ENCODE results near the gene SLC35B2.

SLC35B2 gene, protein sequence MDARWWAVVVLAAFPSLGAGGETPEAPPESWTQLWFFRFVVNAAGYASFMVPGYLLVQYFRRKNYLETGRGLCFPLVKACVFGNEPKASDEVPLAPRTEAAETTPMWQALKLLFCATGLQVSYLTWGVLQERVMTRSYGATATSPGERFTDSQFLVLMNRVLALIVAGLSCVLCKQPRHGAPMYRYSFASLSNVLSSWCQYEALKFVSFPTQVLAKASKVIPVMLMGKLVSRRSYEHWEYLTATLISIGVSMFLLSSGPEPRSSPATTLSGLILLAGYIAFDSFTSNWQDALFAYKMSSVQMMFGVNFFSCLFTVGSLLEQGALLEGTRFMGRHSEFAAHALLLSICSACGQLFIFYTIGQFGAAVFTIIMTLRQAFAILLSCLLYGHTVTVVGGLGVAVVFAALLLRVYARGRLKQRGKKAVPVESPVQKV

DNA sequence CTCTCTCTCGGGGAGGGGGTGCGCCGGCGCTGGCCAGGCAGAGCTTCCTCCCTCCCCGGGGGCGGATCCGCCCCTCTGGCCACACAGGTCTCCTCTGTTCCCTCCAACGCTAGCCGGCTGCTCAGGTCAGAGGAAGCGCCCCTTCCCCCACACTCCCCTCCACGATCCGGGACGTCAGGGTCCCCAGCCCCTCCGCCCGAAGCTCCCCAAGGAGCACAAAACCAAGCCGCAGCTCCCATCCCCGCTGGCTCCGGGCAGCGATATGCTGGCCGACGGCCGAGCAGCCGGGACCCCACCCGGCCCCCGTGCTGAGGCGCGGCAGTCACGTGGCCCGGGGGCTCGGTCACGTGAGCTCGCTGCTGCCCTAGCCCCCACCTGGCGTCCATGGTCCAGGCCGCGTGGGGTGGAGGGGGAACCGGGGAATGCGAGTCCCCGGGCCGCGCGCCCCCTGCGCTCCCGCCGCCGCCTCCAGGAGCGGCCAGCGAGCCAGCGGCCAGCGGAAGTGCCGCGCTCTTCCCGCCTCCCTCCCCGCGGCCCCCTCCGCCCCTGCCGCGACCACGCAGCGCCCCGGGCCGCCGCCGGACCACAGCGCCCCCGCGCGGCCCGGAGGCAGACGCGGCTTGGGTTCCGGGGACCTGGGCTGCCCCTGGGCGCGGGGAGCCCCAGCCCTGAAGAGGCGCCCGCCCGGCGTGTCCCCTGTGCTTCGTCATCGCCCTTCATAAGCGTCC lies at the start of gene SLC35B2:
Gene SLC35B2 (minus strand): TSS at position 504 of the 728 bp plus-strand sequence. CDS start 118 bp downstream, at position 386.
- peak; percentile 78 to 81 for DNase-seq

DNA sequence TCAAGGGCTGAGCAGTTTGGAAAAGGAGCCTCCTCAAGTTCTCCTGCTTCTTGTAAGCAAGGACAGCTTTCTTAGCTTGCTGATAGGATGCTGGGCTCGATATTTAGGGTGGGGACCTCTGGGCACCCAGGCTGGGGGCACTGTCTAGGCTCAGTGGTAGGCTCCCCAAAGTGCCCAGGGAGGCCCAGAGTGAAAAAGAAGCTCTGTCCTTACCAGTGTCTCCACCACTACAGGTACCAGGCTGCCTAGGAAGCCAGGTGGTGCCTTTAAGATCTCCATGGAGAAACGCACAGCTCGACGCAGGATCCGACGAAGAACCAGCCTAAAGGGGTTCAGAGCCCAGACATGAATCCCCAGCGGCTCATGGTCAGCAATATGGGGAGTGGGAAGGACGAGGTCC lies 49.4 kb upstream of the SLC35B2 start:
- no peak for DNase-seq

DNA sequence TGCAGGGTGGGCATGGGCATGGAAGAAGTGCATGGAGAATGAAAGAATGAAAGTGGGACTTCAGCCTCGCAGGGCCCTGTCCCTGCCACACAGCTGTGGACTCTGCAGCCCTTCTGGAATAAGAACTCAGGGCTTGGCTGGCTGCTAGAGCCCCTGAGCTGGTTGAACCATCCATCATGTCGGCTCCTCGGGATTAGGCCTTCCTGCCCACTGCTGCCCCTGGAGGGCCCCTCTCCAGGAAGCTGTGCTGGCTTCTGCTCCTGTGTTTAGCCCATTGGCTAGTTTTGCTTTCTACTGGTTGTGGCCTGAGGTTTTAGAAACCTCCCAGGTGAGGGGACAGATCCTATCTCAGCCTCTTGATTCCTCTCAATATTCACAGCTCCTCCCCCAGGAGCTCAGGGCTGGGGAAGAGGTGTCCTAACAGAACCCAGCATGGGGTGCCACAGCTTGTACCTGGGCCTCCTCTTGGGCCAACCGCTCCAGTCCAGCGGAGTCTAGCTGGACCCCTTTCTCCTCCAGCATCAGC lies 47.9 kb upstream of the SLC35B2 start:
- DNase-seq, result no peak

DNA sequence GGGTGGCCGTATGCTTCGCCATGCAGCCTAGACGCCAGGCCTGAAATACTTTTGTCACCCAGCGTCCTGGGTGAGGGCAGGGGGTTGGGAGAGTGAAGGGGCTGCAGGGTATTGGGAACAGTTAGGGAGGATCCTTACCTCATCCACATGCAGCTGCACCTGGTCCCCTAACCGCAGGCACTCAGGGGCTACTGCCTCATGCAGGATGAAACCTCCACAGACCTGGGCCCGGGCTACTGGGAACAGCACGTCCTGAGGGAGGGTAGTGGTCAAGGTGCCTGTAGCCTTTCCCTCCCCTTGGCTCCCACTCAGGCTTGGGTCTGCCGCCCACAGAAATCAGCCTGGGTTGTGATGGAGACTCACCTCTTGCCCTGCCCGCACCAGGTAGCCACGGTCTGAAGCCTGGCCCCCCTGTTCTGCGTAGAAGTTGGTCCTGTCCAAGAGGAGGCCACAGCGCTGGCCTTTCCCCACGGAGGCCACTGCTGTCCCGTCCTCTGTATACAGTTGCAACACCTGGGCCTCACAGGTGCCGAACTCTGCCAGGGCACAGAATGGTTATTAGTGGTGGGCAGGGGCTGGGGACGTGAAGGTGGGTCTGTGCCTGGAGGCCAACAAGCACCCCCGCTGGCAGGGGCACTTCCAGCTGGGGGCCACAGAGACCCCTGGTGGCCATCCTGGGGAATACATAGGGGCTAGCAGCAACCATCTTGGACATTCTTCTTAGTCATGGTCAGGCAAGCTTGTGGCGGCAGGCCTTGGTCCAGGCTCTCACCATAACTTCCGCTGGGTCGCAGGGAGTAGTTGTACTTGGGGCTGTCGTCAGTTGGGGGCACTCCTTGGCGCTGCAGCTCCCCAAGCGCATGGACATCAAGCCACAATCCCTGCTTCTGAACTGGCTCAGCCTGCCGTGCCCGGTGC lies 47.2 kb upstream of the SLC35B2 start:
- peak; percentile 40 to 47 for DNase-seq

DNA sequence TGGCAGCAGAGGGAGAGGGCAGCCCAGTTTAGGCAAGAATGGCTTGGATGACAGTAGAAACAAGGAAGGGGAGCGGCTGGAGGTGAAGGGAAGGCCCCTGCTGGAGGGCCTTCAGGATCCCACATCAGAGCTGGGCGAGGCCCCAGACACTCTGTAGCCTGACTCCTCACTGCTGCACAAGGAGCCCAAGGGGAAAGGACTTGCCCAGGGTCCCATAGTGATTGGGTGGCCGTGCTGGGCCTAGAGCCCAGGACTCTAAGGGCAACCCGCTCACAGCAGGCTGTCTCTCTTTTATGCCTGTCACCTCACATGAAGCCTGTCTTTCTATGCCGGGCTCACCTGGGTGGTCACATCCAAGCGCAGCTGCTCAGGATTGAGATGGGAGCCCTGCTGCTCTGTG lies 46.5 kb upstream of the SLC35B2 start:
- DNase-seq, result no peak

DNA sequence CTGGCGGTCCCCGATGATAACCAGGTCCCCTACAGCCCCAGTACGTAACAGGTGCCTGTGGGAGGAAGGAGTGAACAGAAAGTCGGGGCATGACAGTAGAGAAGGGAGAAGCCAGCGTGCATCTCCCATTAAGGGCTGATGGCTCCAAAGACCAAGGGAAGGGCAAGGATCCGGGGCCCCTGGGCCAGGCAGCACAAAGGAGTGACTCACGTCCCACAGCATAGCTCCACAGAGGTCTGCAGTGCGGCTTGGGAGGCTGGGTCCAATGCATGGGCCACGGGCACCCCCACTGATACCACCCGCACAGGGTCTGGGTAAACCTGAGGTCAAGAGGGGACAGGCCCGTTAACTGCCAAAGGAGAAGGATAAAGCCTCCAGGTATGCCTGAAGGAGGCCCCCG lies 45.5 kb upstream of the SLC35B2 start:
- DNase-seq, result no peak

DNA sequence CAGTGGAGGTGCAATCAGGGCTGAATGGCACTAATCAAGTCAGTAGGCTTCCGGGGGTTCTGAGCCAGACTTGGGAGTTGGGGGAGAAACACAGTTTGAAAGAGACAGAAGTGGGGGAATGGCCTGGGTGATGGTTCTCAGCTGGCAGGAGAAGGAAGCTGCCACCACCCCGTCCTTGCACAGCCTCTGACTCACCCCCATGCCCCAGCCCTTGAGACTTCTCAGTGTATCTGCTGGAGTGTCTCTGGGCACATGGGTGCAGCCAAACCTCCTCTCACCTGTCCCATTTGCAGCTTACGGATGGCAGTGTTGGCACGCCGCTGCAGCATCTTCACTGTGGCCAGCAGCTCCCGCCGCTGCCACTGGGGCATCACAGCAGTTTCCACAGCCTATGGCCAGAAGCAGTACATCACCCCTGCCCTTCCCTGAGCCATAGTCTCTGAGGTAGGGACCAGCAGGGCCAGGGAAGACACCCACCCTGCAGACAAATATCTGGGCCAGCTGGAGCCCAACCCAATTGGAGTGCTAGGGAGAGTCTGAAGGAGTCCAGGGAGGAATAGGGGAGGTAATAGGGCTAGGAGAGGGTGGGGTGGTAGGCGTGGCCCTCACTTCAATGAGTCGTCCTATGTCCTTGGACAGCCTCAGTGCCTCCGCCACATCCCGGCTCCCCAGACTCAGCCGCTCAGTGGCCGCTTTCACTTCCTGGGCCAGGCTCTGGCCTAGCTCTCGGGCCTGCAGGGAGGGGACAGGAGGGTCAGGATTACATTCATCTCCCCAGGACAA lies 44.6 kb upstream of the SLC35B2 start:
- DNase-seq, result no peak

DNA sequence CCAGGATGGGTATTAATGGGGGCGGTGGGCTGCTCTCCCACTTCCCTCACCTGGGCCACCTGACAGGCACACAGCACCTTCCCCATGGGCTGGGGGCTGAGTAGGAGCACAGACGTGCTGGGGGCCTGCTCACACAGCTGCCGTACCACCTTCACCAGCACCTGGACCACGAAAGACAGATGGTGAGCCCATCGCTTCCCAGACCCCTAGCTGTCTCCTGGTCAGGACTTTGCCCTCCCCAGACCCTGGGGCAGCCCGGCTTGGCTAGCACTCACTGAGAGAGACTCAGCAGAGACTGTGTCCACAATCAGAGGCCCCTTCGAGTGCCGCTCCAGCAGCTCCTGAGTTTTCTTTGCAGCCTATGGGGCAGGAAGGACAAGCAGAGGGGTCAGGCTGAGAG lies 43.8 kb upstream of the SLC35B2 start:
- DNase-seq, result no peak

DNA sequence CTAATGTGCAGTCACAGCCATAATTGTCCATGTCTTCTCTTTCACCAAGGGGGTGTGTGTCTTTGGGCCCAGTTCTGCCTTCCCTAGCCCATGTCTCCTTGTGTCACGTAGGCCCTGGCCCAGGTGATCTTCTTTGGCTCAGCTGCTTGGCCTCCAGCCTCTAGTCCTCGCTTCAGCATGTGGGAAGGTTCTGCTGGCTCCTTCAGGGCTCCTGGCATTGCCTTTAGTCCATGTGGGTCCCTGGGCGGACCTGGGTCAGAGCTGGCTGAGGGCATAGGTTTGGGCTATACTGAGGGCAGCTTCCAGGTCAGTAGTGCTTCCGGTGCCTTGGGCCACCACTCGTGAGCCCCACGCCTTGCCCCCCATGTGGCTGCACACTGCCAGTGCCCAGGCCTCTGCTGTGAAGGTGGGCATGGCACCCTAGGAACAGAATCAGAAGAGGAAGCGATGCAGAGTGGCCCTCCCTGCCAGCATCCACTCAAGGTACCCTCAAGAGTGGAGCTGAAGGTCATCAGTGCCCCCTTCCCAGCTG lies 43.0 kb upstream of the SLC35B2 start:
- DNase-seq, result no peak

DNA sequence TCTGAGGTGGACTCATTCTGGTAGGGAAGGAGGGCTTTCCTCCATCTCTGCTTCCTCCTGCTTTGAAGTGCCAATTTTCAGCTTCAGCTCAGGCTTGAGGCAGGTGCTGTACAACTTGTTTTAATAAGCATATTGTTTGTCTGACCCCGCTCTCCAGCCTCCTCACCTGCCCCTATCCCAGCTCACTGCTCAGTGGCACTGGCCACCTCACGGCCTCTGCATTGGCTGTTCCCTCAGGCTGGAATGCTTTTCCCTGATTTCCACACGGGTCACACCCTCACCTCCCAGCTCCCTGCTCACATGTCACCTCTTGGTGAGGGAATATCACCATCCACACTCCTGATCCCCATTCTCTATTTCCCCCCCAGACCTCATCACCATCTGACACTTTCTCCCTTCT lies 41.5 kb upstream of the SLC35B2 start:
- DNase-seq, result no peak

DNA sequence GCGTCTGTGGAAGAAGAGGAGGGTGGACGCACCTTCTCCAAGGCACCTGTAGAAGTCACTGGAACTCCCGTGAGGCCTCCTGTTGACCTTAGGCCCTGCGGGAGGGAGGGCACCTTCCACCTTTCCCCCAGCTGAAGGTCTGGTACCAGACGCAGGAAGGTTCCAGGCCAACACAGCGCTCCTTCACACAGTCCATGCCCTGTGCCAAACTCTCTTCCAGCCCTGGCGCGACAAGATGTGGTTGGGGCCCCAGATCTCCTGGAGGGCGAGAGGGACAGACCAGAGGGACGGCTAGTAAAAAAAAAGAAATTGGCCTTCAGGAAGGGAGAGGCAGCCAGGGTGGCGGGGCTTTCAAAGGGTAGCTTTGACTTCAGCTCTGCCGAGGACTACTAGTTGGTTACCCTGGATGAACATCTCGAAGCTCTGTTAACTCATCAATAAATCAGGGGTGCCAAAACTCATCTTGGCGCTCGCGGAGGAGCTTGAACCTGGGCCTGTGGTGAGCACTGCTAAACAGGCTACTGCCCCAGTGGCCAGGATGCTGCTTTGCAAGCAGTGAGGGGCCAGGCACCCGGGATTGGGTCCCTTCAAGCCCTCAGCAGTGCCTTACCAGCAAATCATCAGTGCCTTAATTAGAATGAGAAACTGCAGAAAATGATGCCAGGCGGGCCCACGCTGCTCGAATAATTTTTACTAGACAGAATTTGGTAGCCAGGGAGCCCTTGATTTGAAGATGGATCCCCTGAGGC lies 40.9 kb upstream of the SLC35B2 start:
- DNase-seq, result no peak

DNA sequence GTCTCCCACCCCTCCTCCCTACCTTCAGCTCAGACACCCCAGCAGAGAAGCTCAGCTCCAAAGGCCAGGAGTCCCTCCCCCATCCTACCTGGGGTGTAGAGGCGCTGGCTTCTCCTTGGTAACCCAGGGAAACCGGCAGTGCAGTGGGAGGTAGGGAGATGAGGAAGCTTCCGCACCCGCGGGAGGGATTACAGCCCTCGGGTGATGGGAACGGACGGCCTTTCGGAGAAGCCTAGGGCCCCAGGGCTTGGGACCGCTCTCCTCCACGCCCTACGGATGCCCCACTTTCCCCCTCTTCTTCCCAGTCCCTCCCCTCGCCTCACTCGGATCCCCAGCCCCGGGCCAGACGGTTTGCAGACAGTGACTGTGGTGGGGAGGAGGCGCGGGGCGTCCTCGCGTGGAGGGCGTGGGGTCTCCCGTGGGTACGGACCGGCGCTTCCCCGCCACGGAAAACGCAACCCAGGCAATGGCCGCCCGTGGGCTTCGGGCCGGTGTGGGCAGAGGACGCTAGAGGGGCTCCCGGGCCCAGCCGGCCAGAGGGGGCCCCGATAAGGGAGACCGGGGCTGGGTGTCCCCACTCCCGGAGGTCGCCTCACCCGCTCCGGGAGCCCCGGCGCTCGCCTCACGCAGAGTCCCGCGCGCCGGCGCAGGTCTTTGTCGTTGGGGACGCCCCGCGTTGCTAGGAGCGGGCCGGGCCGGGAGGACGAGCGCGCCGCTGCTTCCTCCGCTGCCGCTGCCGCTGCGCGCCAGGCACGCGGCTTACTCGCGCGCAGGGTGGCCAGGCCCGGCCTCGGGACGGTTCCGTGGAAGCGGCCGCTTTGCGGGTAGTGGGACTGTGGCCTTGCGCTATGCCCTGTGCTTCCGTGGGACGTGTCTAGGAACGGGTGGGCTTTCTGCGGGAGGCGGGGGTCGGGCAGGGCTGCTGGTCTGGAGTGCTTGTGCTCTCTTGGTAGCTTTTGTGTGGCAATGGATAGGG lies 40.0 kb upstream of the SLC35B2 start:
- DNase-seq, result peak in 1 of 2 donors; percentile 30

DNA sequence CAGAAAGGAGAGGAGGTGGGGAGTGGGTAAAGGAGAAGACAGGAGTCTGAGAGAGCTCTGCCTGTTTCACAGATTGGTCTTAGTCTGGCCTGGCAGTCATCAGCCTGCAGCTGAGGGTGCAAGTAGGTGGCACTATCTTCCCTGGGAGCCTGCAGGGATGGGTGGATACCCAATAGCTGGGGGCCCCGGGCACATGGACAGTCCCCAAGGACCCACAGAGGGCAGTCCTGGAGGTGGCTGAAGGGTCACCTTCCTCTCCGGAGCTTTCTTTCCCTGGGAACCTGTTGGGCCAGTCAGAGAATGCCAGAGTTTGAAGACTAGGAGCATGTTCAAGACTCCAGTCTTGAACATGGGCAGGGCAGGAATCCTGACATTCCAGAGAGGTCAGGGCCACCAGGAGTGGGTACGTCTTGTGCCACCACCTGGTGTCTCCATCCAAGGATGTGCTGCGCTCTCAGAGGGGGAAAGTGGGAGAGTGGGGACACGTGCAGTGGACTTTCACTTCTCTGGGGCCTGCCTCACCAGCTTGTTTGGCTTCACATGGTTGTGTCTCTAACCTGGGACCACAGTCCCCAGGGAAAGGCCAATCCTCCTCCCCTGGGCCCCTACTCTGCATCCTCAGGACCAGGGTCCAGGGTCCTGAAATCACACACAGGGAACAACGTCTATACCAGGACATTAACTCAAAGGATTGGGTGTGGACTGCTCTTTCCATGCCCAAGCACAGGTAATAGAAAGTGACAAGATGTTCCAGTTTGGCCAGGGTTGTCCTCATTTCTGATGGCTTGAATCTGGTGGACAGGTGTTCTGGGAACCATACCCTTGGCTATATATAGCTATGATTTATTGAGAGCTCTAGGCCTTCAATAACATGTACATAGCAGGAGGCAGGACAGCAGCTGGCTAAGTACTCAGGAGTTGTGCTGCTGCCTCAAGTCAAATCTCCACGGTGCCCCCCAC lies 37.8 kb upstream of the SLC35B2 start:
- no peak for DNase-seq

DNA sequence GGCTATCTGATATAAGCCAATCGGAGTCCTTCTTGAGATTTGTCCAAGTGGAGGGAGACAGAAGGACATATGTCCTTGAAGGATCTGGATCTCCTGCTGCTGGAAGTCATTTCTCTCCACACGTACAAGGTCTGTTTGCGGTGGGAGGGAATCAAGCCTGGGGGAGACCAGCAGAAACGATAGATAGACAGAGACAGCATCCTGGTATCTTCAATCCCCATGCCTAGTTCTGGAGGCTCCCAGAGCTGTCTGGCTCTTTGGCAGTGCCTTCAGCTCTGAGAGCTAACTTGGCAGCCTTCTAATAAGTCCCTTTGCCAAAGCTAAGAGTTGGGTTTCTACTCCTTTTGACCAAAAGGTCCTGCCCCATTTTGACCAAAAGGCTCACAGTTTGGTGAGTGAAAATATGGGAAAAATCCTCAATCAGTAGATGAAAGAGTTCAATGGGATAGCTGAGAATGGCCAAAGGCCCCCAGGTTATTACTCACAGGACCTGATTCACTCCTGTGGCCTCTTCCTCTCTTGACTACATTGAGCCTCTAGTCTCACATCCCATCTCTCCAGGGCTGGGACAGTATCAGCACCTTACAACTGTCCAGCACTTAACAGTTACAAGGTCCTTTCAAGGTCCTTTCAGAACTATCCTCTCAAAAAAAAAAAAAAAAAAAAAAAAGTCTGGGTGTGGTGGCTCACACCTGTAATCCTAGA lies 35.5 kb upstream of the SLC35B2 start:
- no peak for DNase-seq

DNA sequence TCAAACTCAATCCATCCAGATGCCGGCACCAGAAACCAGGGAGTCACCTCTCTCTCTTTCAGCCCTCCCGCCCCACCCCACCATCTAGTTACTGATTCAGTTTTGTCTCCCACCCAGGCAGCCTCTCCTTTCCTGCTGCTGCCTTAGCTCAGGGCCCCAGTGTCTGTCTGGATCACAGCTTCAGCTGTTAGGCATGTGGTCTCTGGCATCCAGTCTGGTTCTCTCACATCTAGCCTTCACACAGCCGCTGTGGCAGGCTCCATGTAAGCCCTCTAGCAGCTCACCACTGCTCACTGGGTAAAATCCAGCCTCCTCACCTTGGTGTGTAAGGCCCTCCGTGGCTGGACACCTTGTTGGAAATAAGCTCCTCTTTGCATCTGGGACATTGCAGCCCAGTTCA lies 34.5 kb upstream of the SLC35B2 start:
- DNase-seq, result no peak

DNA sequence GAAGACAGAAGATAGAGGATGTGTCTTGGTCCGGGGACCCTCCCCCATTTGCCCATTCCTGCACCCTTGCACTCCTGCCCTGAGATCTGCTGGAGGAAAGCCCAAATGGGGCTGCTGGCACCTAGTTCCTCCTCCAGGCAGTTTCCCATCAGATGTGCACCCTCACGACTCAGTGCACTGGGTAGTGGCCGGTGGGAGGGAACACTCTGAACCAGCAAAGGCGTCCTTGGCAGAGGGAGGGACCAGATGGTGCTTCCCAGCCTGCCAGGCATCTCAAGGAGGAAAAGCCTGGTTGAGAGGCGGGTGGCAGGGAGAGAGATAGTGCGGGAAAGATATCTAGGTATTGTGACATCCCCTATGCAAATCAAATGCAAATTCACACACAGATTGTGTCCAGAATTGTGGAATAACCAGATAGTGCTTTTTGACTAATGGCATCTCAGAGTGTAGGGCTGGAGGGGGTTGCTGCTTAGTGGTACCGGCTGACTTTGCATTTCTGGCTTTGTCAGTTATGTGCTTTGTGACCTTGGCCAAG lies 32.5 kb upstream of the SLC35B2 start:
- DNase-seq, result no peak

DNA sequence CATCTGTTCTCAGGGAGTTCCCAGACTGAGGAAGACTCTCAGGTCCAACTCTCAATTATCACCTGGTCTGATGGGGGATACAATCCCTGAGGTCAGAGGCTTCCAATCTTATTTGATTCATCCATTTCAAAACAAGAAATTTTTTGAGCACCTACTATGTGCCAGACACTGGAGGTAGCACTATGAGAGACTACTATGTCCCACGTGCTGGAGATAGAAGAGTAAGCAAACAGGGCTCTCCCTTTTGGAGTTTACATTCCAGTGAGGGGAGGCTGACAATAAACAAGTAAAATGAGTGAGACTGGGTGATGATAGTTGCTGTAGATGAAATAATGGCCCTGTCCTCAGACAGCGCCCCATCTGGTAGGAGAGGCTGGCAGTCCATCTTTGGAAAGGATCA lies 29.4 kb upstream of the SLC35B2 start:
- no peak for DNase-seq

DNA sequence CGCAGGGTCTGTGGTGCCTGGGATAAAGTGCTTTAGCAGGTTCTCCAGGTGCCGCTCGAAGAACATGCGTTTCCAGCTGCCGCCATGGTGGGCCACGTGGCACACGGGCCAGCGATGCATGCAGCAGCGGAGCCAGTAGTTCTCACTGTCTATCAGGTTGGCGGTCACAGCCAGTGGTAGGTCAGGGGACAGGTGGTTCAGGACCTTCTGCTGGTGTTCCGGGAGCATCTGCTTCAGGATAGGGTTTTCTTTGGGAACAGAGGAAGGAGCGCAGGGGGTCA lies 28.9 kb upstream of the SLC35B2 start:
- no peak for DNase-seq

Data from CD4-positive, alpha-beta T cell treated with Interleukin-1 beta for 1 hour (primary cell).